ENCODE measurements around the gene ORC3. TPM values are rescaled to one million over a fixed set of nuclear protein-coding genes. Genes with fewer than 3 reads are reported as not detected.

ORC3 gene
- total RNA-seq, 1 experiment from 2014 or later: 52.9 TPM

GRCh38 chr6:87671555-87672029, 81.7 kb downstream of the ORC3 start:
- H3K79me2 ChIP-seq (ENCODE audit: insufficient read depth, low read length): no peaks in the 10 kb centered on the region
- no peak overlapping the region for H3T11ph ChIP-seq (ENCODE audit: low read length)
- no peaks in the 10 kb centered on the region for H3K9me3 Mint-ChIP-seq
- no peaks in the 10 kb centered on the region for H3K4me1 ChIP-seq (ENCODE audit: insufficient read depth, low read length)
- H3K18ac ChIP-seq (ENCODE audit: insufficient read length, low read depth, low read length): no peak overlapping the region
- H2AK5ac ChIP-seq (ENCODE audit: insufficient read length, low read length): no peak overlapping the region
- no peak overlapping the region for H4K5ac ChIP-seq (ENCODE audit: insufficient read length, low read depth, low read length)
- no peak overlapping the region for H2BK20ac ChIP-seq (ENCODE audit: low read depth, low read length, poor library complexity, severe bottlenecking)
- H3K56ac ChIP-seq (ENCODE audit: insufficient read length, low read depth, low read length): no peak overlapping the region
- no peak overlapping the region for H4K8ac ChIP-seq (replicated peaks; ENCODE audit: insufficient read length, low read depth, low read length)
- H3K4me3 Mint-ChIP-seq: no peak overlapping the region
- no peak overlapping the region for H2BK5ac ChIP-seq (ENCODE audit: insufficient read length, low read length)
- no peak overlapping the region for H3K4ac ChIP-seq (ENCODE audit: low read depth, low read length)
- no peaks in the 10 kb centered on the region for H3K27me3 ChIP-seq (ENCODE audit: insufficient read depth, low read length)
- H3K79me1 ChIP-seq (ENCODE audit: insufficient read depth, low read depth, low read length, poor library complexity, severe bottlenecking): no peaks in the 10 kb centered on the region
- H4K20me1 ChIP-seq (ENCODE audit: control insufficient read depth, insufficient read depth, insufficient read length): no peaks in the 10 kb centered on the region
- no peak overlapping the region for H3K14ac ChIP-seq (ENCODE audit: insufficient read depth, low read length)
- no peak overlapping the region for H3K4me2 ChIP-seq (ENCODE audit: insufficient read depth, insufficient read length, low read length)
- H3K23me2 ChIP-seq (ENCODE audit: insufficient read length, low read depth, low read length, poor library complexity, severe bottlenecking): no peaks in the 10 kb centered on the region
- no peak overlapping the region for H4K91ac ChIP-seq (ENCODE audit: insufficient read length, low read depth, low read length)
- H3K27me3 Mint-ChIP-seq (ENCODE audit: low read depth): no peaks in the 10 kb centered on the region
- no peak overlapping the region for H3K27ac ChIP-seq (ENCODE audit: insufficient read length, low read depth, low read length)
- H3K4me1 Mint-ChIP-seq: peaks cover 13 to 19% of the 10 kb centered on the region in 2 experiments
- no peaks in the 10 kb centered on the region for H3K9me3 ChIP-seq (ENCODE audit: control insufficient read depth, low read depth, low read length)
- DNase-seq: no peak
- H3K9ac ChIP-seq (ENCODE audit: extremely low read depth, insufficient read length, low read length): no peak overlapping the region
- H3K36me3 Mint-ChIP-seq (ENCODE audit: insufficient read depth in 1 of 3, low read depth in 3 of 3): peaks cover 26 to 67% (median 43%) of the 10 kb centered on the region in 3 experiments; a peak in 6 of 7 replicates
- WGBS (ENCODE audit: extremely low coverage, insufficient read length, low lambda C conversion rate): no CpG with 5 or more reads among the region's 6 CpGs
- H3K23ac ChIP-seq (ENCODE audit: insufficient read length, low read depth, low read length): no peak overlapping the region
- H2BK12ac ChIP-seq (ENCODE audit: insufficient read length, low read depth, low read length): no peak overlapping the region
- no peak overlapping the region for H2BK120ac ChIP-seq (ENCODE audit: low read depth, low read length, poor library complexity, severe bottlenecking)
- no peak overlapping the region for H2BK15ac ChIP-seq (ENCODE audit: low read depth, low read length)
- TF ChIP-seq CTCF (conservative IDR thresholded peaks at IDR 0.05): no peak
- H3K27ac Mint-ChIP-seq: peak overlapping the region; percentile 33 to 76 (median 76); a peak in 4 of 7 replicates
- H2AFZ ChIP-seq (ENCODE audit: low read length): no peak overlapping the region
